ENCODE results near the gene CLHC1. TPM values are rescaled to one million over a fixed set of nuclear protein-coding genes. Genes with fewer than 3 reads are reported as not detected.
A peak's percentile ranks its signal among the peaks of the same experiment; 100 is the strongest.
"Not testable (repeated sequence)": the region's sequence is repeated elsewhere in the genome, so short reads cannot be mapped to it uniquely, and the experiment has no call there.

CLHC1 gene
- total RNA-seq, 2 donors from 2014 or later = 6.5 to 8.1 TPM

DNA sequence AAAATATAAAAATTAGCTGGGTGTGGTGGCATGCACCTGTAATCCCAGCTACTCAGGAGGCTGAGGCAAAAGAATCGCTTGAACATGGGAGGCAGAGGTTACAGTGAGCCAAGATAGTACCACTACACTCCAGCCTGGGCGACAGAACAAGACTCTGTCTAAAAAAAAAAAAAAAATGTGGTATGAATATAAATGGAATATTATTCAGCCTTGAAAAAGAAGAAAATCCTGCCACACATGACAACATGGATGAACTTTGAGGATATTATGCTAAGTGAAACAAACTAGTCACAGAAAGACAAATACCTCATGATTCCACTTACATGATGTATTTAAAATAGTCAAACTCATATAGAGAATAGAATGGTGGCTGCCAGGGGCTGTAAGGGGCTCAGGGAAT, 88.4 kb downstream of the CLHC1 start:
- intact Hi-C loops (cut with DNase I, micrococcal nuclease); DNase-seq; ATAC-seq: not testable (repeated sequence)

GRCh38 chr2:55142518-55142917, 89.6 kb downstream of the CLHC1 start:
- DNase-seq (no peak), ATAC-seq (no peak)
- intact Hi-C loops (cut with DNase I, micrococcal nuclease) = no loop called here

DNA sequence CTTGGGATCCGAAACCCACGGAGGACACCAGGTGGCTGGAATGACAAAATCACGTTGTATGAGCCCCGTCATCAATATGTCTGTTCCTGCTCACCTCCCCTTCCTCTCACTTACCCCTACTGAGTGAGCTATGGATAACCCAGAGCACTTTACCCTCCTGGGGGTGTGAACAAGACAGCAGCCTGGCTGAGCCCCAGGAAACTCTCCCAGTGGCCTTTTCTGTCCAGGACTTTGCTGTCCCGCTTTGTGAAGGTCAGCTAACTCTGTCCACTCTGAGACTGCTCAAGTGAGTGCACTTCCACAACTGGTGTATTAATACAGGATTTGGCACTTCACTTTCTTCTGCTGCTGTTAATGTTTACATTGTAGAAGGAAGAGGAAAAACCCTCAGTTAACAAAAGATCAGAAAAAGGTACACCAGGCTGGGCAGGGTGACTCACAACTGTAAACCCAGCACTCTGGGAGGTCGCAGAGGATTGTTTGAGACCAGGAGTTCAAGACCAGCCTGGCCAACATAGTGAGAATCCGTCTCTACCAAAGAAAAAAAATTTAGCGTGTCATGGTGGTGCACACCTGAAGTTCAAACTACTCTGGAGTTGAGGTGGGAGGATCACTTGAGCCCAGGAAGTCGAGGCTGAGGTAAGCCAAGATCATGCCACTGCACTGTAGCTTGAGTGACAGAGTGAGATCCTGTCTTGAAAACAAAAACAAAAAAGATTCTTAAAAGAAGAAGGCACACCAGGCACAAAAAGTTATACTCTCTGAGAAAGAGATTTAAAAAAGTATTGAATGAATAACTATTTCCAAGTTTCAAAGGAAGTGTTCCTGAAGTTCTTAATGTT, 90.3 kb downstream of the CLHC1 start:
- ATAC-seq = peak; percentile 25
- DNase-seq = no peak
- intact Hi-C loops (cut with DNase I, micrococcal nuclease) = no loop called here

- DNase-seq (no peak), ATAC-seq (no peak)
- intact Hi-C loops (cut with DNase I, micrococcal nuclease) = no loop called here
Observed at GRCh38 chr2:55140316-55141219, 91.5 kb downstream of the CLHC1 start.

- DNase-seq (no peak), ATAC-seq (no peak)
- intact Hi-C loops (cut with DNase I, micrococcal nuclease) = no loop called here
Observed at GRCh38 chr2:55139305-55139704, 92.8 kb downstream of the CLHC1 start.

- no peak for ATAC-seq
- no peak for DNase-seq
Observed at GRCh38 chr2:55138882-55139229, 93.2 kb downstream of the CLHC1 start.

GRCh38 chr2:55138014-55138881, 93.8 kb downstream of the CLHC1 start:
- DNase-seq (no peak), ATAC-seq (no peak)
- intact Hi-C loops (cut with DNase I, micrococcal nuclease) = no loop called here

More at GRCh38 chr2:55138882-55139229, 93.2 kb downstream of the CLHC1 start:
- intact Hi-C loops (cut with DNase I, micrococcal nuclease) = no loop called here

- ATAC-seq (peak; percentile 82), DNase-seq (peak in 1 of 2 donors; percentile 64)
- intact Hi-C loops (cut with DNase I, micrococcal nuclease) = no loop called here
Observed at GRCh38 chr2:55137024-55137958, 94.8 kb downstream of the CLHC1 start.

DNA sequence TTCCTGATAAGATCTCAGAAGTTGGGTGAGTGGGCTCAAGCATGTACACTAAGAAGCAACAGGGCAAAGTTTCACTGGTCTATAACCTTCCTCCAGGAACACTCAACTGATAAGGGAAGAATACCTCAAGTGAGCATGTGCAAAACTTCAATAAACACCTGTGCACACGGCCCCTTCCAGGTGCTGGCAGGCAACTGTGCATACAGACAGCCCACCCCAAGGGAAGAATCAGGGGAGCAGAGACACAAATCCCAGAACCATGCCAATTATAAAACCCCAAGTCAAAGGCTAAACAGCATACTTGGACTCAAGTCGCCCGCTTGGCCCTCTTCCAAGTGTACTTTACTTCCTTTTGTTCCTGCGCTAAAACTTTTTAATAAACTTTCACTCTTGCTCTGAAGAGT, 96.0 kb downstream of the CLHC1 start:
- peak; percentile 51 to 66 for DNase-seq
- intact Hi-C loops (cut with DNase I, micrococcal nuclease) = no loop called here
- peak; percentile 71 for ATAC-seq

GRCh38 chr2:55135491-55135890, 96.6 kb downstream of the CLHC1 start:
- intact Hi-C loops (cut with DNase I, micrococcal nuclease) = no loop called here

DNA sequence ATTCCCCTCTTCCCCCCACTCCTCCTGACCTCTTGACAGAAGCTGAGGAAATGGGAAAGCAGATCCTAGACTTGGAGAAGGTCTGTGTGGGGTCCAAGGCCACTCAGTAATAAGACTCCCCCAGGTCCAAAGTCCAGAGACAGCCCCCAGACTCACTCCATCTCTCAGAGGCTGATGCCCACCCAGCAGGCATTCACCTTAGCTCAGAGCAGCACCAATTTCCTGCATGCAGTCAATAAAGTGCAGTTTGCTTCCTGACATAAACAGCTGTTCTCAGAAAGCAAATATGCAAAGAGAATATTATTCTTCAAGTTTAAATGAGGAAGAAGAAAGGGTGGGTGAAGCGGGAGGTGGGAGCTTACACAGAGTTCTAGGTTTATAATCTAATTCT, 97.8 kb downstream of the CLHC1 start:
- ATAC-seq = peak; percentile 27
- DNase-seq = no peak
- intact Hi-C loops (cut with DNase I, micrococcal nuclease) = no loop called here

More at GRCh38 chr2:55135491-55135890, 96.6 kb downstream of the CLHC1 start:
- DNase-seq (no peak), ATAC-seq (no peak)

- intact Hi-C loops (cut with DNase I, micrococcal nuclease) = no loop called here
- DNase-seq (peak in 1 of 2 donors; percentile 36), ATAC-seq (no peak)
Observed at GRCh38 chr2:55133467-55134315, 98.4 kb downstream of the CLHC1 start.

GRCh38 chr2:55130849-55131248, 101.2 kb downstream of the CLHC1 start:
- DNase-seq (no peak), ATAC-seq (no peak)
- intact Hi-C loops (cut with DNase I, micrococcal nuclease) = no loop called here

- intact Hi-C loops (cut with DNase I, micrococcal nuclease); ATAC-seq; DNase-seq: not testable (repeated sequence)
Observed at GRCh38 chr2:55126643-55127042, 105.5 kb downstream of the CLHC1 start.
